Measurements from ENCODE around the gene SNAPC3. TPM values are rescaled to one million over a fixed set of nuclear protein-coding genes. Genes with fewer than 3 reads are reported as not detected.

Gene SNAPC3
- total and polyA plus RNA-seq, 7 donors, result 12.1 to 29.2 (median 20.4) TPM

GRCh38 chr9:15461601-15462000, 38.9 kb downstream of the SNAPC3 start:
- Histone ChIP-seq H3K27me3 (ENCODE audit: insufficient read depth in 3 of 3, low read length in 2 of 3) (no peaks in the 10 kb centered on the region), H3K27ac (no peak overlapping the region), H3K36me3 (ENCODE audit: insufficient read depth in 1 of 2, low read depth in 1 of 2) (peaks cover 4 to 96% of the 10 kb centered on the region in 2 donors), H3K4me1 (no peaks in the 10 kb centered on the region), H3K4me3 (no peak overlapping the region), H3K9me3 (no peaks in the 10 kb centered on the region)
- WGBS, 3 donors, result 57 to 76% (median 59%) methylated on average over 2 of the region's 2 CpGs
- TF ChIP-seq CTCF (IDR thresholded peaks at IDR 0.05), result no peak
- DNase-seq (no peak), ATAC-seq (no peak)
- intact Hi-C loops (cut with DNase I), result no loop called here

- intact Hi-C loops (cut with DNase I), result loop anchor here in 1 of 2 donors (5.0 kb wide), 1 partner anchor 36 kb away; no protein-coding TSS in a partner anchor
- DNase-seq, result no peak
- H3K36me3 ChIP-seq (ENCODE audit: insufficient read depth in 1 of 2, low read depth in 1 of 2), result peaks cover 0 to 76% of the 10 kb centered on the region in 2 donors
- H3K4me3 ChIP-seq, result no peak overlapping the region
- H3K27me3 ChIP-seq (ENCODE audit: insufficient read depth in 3 of 3, low read length in 2 of 3), result no peaks in the 10 kb centered on the region
- H3K27ac ChIP-seq, result no peak overlapping the region
- no peaks in the 10 kb centered on the region for H3K4me1 ChIP-seq
- no peaks in the 10 kb centered on the region for H3K9me3 ChIP-seq
- no peak for TF ChIP-seq CTCF (IDR thresholded peaks at IDR 0.05)
- 84 to 91% (median 86%) methylated on average over 3 of the region's 3 CpGs for WGBS, 3 donors
- no peak for ATAC-seq
Measured at GRCh38 chr9:15468145-15468544, 45.5 kb downstream of the SNAPC3 start.

GRCh38 chr9:15469406-15469805, 46.7 kb downstream of the SNAPC3 start:
- no peak overlapping the region for H3K4me3 ChIP-seq
- no peaks in the 10 kb centered on the region for H3K4me1 ChIP-seq
- intact Hi-C loops (cut with DNase I), result loop anchor here in 1 of 2 donors (5.0 kb wide), 1 partner anchor 37 kb away; no protein-coding TSS in a partner anchor
- peaks cover 0 to 78% of the 10 kb centered on the region in 2 donors for H3K36me3 ChIP-seq (ENCODE audit: insufficient read depth in 1 of 2, low read depth in 1 of 2)
- no peak overlapping the region for H3K27ac ChIP-seq
- DNase-seq (no peak), ATAC-seq (no peak)
- H3K9me3 ChIP-seq, result no peaks in the 10 kb centered on the region
- WGBS, 3 donors, result 79 to 84% (median 83%) methylated on average over 1 of the region's 1 CpG
- TF ChIP-seq CTCF (IDR thresholded peaks at IDR 0.05), result no peak
- no peaks in the 10 kb centered on the region for H3K27me3 ChIP-seq (ENCODE audit: insufficient read depth in 3 of 3, low read length in 2 of 3)

- ATAC-seq, result no peak
- TF ChIP-seq CTCF (IDR thresholded peaks at IDR 0.05), result no peak
Measured at GRCh38 chr9:15469862-15470261, 47.2 kb downstream of the SNAPC3 start.

More at GRCh38 chr9:15469862-15470261, 47.2 kb downstream of the SNAPC3 start:
- Histone ChIP-seq H3K27ac (no peak overlapping the region), H3K27me3 (ENCODE audit: insufficient read depth in 3 of 3, low read length in 2 of 3) (no peaks in the 10 kb centered on the region), H3K36me3 (ENCODE audit: insufficient read depth in 1 of 2, low read depth in 1 of 2) (peaks cover 0 to 74% of the 10 kb centered on the region in 2 donors), H3K4me3 (no peak overlapping the region), H3K4me1 (no peaks in the 10 kb centered on the region), H3K9me3 (no peaks in the 10 kb centered on the region)
- DNase-seq, result no peak
- WGBS, 3 donors, result 96 to 97% (median 97%) methylated on average over 2 of the region's 2 CpGs
- intact Hi-C loops (cut with DNase I), result loop anchor here in 1 of 2 donors (5.0 kb wide), 1 partner anchor 38 kb away; no protein-coding TSS in a partner anchor

Measured in psoas muscle (tissue), 8 donors.